ENCODE data around the gene CTNNBL1.

DNA sequence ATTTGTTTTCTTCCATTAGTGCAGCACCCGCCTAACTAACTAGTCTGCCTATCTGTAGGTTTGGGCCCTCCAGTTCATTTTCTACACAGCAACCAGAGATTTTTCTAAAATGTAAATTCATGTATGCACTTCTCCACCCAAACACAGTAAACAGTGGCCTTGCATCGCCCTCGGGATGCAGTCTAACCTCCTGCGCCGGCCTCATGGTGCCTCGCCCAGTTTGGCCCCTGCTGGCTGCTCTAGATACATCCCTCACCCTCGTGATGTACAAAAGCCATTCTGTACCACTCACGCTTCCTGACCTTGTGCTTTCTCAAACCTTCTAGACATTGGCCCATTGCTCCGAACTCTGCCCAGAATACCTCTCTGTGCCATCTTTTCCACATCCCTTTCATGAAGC lies 155.3 kb downstream of the CTNNBL1 start:
- TF ChIP-seq, protein P1, sequence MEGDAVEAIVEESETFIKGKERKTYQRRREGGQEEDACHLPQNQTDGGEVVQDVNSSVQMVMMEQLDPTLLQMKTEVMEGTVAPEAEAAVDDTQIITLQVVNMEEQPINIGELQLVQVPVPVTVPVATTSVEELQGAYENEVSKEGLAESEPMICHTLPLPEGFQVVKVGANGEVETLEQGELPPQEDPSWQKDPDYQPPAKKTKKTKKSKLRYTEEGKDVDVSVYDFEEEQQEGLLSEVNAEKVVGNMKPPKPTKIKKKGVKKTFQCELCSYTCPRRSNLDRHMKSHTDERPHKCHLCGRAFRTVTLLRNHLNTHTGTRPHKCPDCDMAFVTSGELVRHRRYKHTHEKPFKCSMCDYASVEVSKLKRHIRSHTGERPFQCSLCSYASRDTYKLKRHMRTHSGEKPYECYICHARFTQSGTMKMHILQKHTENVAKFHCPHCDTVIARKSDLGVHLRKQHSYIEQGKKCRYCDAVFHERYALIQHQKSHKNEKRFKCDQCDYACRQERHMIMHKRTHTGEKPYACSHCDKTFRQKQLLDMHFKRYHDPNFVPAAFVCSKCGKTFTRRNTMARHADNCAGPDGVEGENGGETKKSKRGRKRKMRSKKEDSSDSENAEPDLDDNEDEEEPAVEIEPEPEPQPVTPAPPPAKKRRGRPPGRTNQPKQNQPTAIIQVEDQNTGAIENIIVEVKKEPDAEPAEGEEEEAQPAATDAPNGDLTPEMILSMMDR (IDR thresholded peaks at IDR 0.05 in 2 of 3, conservative IDR thresholded peaks at IDR 0.05 in 1 of 3; ENCODE audit: borderline replicate concordance in 1 of 3, insufficient read depth in 1 of 3, low read depth in 2 of 3, low read length in 2 of 3): no peak
- TF ChIP-seq EGR1 (IDR thresholded peaks at IDR 0.05; ENCODE audit: low read depth) (no peak), EZH2 (IDR thresholded peaks at IDR 0.05) (no peak), EZH2phosphoT487 (IDR thresholded peaks at IDR 0.05; ENCODE audit: borderline replicate concordance) (no peak), YY1 (IDR thresholded peaks at IDR 0.05; ENCODE audit: extremely low read depth, insufficient replicate concordance, low read depth, low read length) (no peak), POLR2A (IDR thresholded peaks at IDR 0.05; ENCODE audit: borderline replicate concordance, extremely low read depth, insufficient read depth, insufficient read length) (no peak), REST (IDR thresholded peaks at IDR 0.05; ENCODE audit: low read depth) (no peak), POLR2AphosphoS5 (IDR thresholded peaks at IDR 0.05; ENCODE audit: low read depth, low read length) (no peak)
- TF ChIP-seq, protein P2, sequence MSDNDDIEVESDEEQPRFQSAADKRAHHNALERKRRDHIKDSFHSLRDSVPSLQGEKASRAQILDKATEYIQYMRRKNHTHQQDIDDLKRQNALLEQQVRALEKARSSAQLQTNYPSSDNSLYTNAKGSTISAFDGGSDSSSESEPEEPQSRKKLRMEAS (IDR thresholded peaks at IDR 0.05): no peak

Data from HCT116 (cell line).